ENCODE results near the gene WTAP. TPM values are rescaled to one million over a fixed set of nuclear protein-coding genes. Genes with fewer than 3 reads are reported as not detected.

WTAP gene
- total RNA-seq, 1 experiment from 2014 or later, result 142 TPM

GRCh38 chr6:159756508-159756907, 29.2 kb downstream of the WTAP start:
- intact Hi-C loops (cut with micrococcal nuclease), result no loop called here
- POLR2A ChIA-PET, result interaction anchor here (0.6 to 1.2 kb wide), 8 partner anchors 20 to 658 kb away, joined by 3 to 4 read pairs (median 3); partner anchors contain the start of gene WTAP
- no peak for DNase-seq (ENCODE audit: unreplicated experiment)
- Mint-ChIP-seq H3K27me3 (ENCODE audit: insufficient read depth, unreplicated experiment) (no peaks in the 10 kb centered on the region), H3K9me3 (ENCODE audit: unreplicated experiment) (no peaks in the 10 kb centered on the region), H3K4me1 (ENCODE audit: insufficient read depth, unreplicated experiment) (peaks cover 21% of the 10 kb centered on the region), H3K27ac (ENCODE audit: low read depth, unreplicated experiment) (no peak overlapping the region), H3K4me3 (ENCODE audit: unreplicated experiment) (no peak overlapping the region), H3K36me3 (ENCODE audit: insufficient read depth, unreplicated experiment) (peaks cover 100% of the 10 kb centered on the region)
- CTCF ChIA-PET, result interaction anchor here (0.6 to 0.8 kb wide), 3 partner anchors 36 to 69 kb away, joined by 3 to 4 read pairs (median 3); no protein-coding TSS in a partner anchor
- no TSS peak for BruUV-seq (replicated peaks)
- TF ChIP-seq CTCF (IDR thresholded peaks at IDR 0.05; ENCODE audit: unreplicated experiment), result no peak

- intact Hi-C loops (cut with micrococcal nuclease), result no loop called here
- ChIA-PET CTCF (no interaction called here), POLR2A (interaction anchor here (0.7 to 3.9 kb wide), 2 partner anchors 30 to 1614 kb away, joined by 3 to 59 read pairs; partner anchors contain the start of gene WTAP)
- no peak for TF ChIP-seq CTCF (IDR thresholded peaks at IDR 0.05; ENCODE audit: unreplicated experiment)
- H3K27me3 Mint-ChIP-seq (ENCODE audit: insufficient read depth, unreplicated experiment), result no peaks in the 10 kb centered on the region
- no TSS peak for BruUV-seq (replicated peaks)
- DNase-seq (ENCODE audit: unreplicated experiment), result peak; percentile 30
- H3K9me3 Mint-ChIP-seq (ENCODE audit: unreplicated experiment), result no peaks in the 10 kb centered on the region
- peaks cover 28% of the 10 kb centered on the region for H3K4me1 Mint-ChIP-seq (ENCODE audit: insufficient read depth, unreplicated experiment)
- no peak overlapping the region for H3K4me3 Mint-ChIP-seq (ENCODE audit: unreplicated experiment)
- peaks cover 99% of the 10 kb centered on the region for H3K36me3 Mint-ChIP-seq (ENCODE audit: insufficient read depth, unreplicated experiment)
- peak overlapping the region; percentile 51 for H3K27ac Mint-ChIP-seq (ENCODE audit: low read depth, unreplicated experiment)
Observed at GRCh38 chr6:159758031-159759001, 31.0 kb downstream of the WTAP start.

GRCh38 chr6:159759645-159760044, 32.3 kb downstream of the WTAP start:
- Mint-ChIP-seq H3K27me3 (ENCODE audit: insufficient read depth, unreplicated experiment) (no peaks in the 10 kb centered on the region), H3K4me3 (ENCODE audit: unreplicated experiment) (no peak overlapping the region), H3K27ac (ENCODE audit: low read depth, unreplicated experiment) (no peak overlapping the region), H3K4me1 (ENCODE audit: insufficient read depth, unreplicated experiment) (peaks cover 28% of the 10 kb centered on the region), H3K9me3 (ENCODE audit: unreplicated experiment) (no peaks in the 10 kb centered on the region), H3K36me3 (ENCODE audit: insufficient read depth, unreplicated experiment) (peaks cover 99% of the 10 kb centered on the region)
- ChIA-PET CTCF (interaction anchor here (0.6 to 1.5 kb wide), 8 partner anchors 39 to 328 kb away, joined by 3 to 6 read pairs (median 3); no protein-coding TSS in a partner anchor), POLR2A (interaction anchor here (0.7 to 4.6 kb wide), 6 partner anchors 8 to 68 kb away, joined by 3 to 59 read pairs (median 7); partner anchors contain the start of genes MRPL18, TCP1 and WTAP)
- no peak for TF ChIP-seq CTCF (IDR thresholded peaks at IDR 0.05; ENCODE audit: unreplicated experiment)
- intact Hi-C loops (cut with micrococcal nuclease), result no loop called here
- BruUV-seq (replicated peaks), result no TSS peak
- DNase-seq (ENCODE audit: unreplicated experiment), result peak; percentile 9

- BruUV-seq (replicated peaks), result no TSS peak
- DNase-seq (ENCODE audit: unreplicated experiment), result peak; percentile 23
- H3K27ac Mint-ChIP-seq (ENCODE audit: low read depth, unreplicated experiment), result peak overlapping the region; percentile 82
- TF ChIP-seq CTCF (IDR thresholded peaks at IDR 0.05; ENCODE audit: unreplicated experiment), result no peak
- peaks cover 99% of the 10 kb centered on the region for H3K36me3 Mint-ChIP-seq (ENCODE audit: insufficient read depth, unreplicated experiment)
- POLR2A ChIA-PET, result interaction anchor here (0.7 to 4.6 kb wide), 9 partner anchors 9 to 94 kb away, joined by 3 to 59 read pairs (median 6); partner anchors contain the start of genes MRPL18, TCP1 and WTAP
- CTCF ChIA-PET, result interaction anchor here (1.0 to 1.5 kb wide), 4 partner anchors 40 to 93 kb away, joined by 3 to 6 read pairs (median 3); no protein-coding TSS in a partner anchor
- H3K4me3 Mint-ChIP-seq (ENCODE audit: unreplicated experiment), result peak overlapping the region; percentile 88
- no peaks in the 10 kb centered on the region for H3K9me3 Mint-ChIP-seq (ENCODE audit: unreplicated experiment)
- H3K4me1 Mint-ChIP-seq (ENCODE audit: insufficient read depth, unreplicated experiment), result peaks cover 28% of the 10 kb centered on the region
- no peaks in the 10 kb centered on the region for H3K27me3 Mint-ChIP-seq (ENCODE audit: insufficient read depth, unreplicated experiment)
- intact Hi-C loops (cut with micrococcal nuclease), result no loop called here
Observed at GRCh38 chr6:159760602-159761057, 33.3 kb downstream of the WTAP start.
